Islet precursor cell (in vitro differentiated cells): ENCODE results near the gene CMTM1.
"Not testable (repeated sequence)": the region's sequence is repeated elsewhere in the genome, so short reads cannot be mapped to it uniquely, and the experiment has no call there.

ENCODE experiments used
- DNase-seq: peaks from one replicate; pipeline ENCODE4 v3.0.0-alpha.2; 2018

Gene CMTM1

GRCh38 chr16:66617010-66617434, 50.8 kb downstream of the CMTM1 start:
- DNase-seq = no peak

DNA sequence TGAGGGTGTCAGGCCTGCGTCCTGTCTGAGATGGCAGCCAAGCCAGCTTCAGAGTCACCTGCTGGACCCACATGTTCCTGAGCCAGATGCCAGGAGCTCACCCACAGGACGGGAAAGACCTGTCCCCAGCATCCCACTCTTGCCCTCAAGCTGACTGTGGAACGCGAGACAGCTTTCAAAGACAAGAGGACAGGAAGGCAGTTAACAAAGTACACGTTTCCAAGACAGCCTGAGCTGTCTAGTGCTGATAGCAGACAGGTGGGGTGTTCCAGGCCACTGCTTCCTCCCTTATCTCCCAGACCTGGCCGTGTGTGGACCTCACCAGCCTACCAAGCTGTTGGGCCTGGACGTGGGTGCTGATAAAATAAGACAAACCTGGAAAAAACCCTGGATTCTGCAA, 51.5 kb downstream of the CMTM1 start:
- DNase-seq = peak; percentile 62

- no peak for DNase-seq
Observed at GRCh38 chr16:66618588-66619375, 52.5 kb downstream of the CMTM1 start.

DNA sequence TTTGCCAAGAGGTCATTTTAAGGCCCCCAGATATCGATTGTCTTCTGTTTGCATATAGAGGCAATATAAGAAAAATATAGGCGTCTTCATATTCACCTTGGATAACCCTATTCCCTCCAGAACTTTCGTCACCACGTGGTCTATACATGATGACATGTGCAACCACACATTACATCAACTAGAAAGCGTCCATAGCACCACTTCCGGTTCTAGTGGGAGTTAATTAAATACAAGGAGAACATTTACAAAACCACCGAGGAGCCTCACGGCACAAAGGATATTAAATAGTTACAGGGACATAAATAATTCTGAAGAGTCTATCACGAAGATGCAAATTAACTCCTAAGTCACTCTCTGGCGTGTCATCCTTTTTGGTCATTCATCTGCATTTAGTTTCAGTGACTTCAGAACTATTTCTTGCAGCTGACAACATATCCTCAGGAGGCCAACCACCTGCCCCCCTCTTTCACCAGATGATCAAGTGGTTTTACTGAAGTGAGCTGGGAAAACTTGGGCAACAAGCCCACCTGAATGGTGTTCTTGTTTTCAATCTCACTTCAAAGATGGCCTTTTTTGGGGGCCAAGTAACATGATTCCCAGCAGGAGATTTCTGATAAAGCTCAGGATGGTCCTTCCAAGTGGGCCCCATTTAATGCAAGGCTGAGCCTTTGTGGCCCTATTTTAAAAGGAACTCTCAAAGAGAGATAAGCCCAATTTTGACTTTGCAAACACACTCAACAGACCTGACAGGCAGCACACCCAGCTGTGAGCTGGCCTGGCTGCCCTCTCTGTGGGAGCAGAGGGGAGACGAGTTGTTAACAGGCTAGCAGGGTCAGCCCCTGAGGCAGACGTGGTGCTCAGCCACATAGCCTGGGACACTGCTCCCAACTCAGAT, 53.5 kb downstream of the CMTM1 start:
- no peak for DNase-seq

GRCh38 chr16:66620429-66620795, 54.2 kb downstream of the CMTM1 start:
- DNase-seq = no peak

- DNase-seq = no peak
Observed at GRCh38 chr16:66621973-66622372, 55.7 kb downstream of the CMTM1 start.

DNA sequence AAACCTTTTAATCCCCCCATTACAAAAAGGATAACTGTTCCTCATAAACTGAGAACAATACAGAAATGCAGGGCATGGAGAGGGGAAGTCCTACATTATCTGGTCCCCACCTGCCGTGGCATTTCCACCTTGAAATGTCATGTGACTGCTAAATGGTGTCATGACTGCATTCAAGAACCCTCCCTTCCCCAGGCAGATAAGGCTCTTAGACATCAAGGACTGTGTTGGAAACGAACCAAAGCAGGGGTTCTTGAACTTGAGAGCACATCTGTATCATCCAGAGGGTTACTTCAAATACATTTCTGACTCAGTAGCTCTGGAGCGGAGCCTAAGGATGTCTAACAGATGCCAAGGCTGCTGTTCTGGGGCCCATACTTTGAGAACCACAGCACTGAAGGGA, 56.6 kb downstream of the CMTM1 start:
- no peak for DNase-seq

DNA sequence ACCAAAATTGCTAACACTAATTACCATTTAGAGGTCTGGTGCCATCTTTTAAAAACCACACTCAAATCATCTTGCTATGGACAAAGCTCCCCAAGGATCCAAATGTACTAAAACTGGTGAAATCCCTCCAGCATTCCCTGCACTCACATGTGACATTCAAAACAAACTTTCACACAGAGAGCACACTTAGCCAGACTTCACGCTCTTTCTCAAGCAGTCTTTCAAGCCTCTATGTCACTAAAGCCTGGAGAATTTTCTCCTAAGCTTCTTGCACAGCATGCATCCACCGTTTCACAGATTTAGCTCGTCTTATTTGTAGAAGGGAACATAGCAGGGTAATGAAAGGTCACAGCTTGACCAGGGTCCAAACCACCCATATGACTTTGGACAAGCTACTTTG, 57.5 kb downstream of the CMTM1 start:
- no peak for DNase-seq

DNA sequence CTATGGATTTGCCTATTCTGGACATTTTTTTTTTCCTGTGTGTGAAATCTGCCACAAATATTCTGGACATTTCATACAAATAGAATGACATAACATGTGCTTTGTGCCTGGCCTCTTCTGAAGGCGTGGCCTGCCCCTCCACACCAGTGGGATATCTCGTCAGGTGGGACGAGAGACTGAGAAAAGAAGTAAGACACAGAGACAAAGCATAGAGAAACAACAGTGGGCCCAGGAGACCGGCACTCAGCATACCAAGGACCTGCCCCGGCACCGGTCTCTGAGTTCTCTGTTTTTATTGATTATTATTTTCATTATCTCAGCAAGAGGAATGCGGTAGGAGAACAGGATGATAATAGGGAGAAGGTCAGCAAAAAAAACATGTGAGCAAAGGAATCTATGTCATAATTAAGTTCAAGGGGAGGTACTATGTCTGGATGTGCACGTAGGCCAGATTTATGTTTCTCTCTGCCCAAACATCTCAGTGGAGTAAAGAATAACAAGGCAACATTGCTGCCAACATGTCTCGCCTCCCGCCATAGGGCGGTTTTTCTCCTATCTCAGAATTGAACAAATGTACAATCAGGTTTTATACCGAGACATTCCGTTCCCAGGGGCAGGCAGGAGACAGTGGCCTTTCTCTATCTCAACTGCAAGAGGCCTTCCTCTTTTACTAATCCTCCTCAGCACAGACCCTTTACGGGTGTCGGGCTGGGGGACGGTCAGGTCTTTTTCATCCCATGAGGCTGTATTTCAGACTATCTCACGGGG, 61.6 kb downstream of the CMTM1 start:
- not testable (repeated sequence) for DNase-seq
